ENCODE data around the gene SCRG1. TPM values are rescaled to one million over a fixed set of nuclear protein-coding genes. Genes with fewer than 3 reads are reported as not detected.

SCRG1 gene
- total RNA-seq: not detected in 2 replicates

DNA sequence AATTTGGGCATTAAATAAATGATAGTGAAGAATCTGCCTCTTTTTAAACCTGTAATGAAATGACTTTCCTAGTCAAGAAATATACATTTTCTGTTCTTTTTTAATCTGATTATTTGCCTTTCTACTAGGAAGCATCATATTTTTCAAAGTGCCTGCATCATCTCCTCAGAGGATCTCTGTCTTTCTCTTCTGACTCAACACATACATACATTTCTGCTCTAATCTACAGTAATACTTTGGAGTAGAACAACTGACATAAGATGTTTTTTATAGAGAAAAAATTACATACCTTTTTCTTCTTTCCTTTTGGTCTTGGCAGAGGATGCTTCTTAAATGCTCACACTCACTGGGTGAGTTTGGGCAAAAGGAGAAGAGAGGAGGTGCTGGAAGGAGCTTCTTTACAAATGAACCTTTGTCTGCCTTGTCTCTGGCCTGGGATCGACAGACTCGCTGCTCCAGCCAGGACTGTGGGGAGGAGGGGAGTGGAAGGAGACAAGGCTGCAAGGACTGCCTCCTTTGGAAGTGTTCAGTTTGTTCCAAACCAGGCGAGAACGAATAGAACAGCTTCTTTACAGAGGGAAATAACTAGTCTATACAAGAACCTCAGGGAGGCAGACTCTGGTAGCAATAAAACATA, at the start of gene SCRG1:
TSS of gene SCRG1 (minus strand) at position 338 of the 637 bp plus-strand sequence. CDS start 7,702 bp downstream, outside the sequence.
- no peak for ATAC-seq (ENCODE audit: low read depth)
- DNase-seq: no peak
- intact Hi-C loops (cut with micrococcal nuclease): no loop called here
- ChIA-PET CTCF (interaction anchor here (1.0 kb wide), 1 partner anchor 374 kb away, joined by 3 read pairs; no protein-coding TSS in a partner anchor), POLR2A (no interaction called here)
- TF ChIP-seq, protein P1, sequence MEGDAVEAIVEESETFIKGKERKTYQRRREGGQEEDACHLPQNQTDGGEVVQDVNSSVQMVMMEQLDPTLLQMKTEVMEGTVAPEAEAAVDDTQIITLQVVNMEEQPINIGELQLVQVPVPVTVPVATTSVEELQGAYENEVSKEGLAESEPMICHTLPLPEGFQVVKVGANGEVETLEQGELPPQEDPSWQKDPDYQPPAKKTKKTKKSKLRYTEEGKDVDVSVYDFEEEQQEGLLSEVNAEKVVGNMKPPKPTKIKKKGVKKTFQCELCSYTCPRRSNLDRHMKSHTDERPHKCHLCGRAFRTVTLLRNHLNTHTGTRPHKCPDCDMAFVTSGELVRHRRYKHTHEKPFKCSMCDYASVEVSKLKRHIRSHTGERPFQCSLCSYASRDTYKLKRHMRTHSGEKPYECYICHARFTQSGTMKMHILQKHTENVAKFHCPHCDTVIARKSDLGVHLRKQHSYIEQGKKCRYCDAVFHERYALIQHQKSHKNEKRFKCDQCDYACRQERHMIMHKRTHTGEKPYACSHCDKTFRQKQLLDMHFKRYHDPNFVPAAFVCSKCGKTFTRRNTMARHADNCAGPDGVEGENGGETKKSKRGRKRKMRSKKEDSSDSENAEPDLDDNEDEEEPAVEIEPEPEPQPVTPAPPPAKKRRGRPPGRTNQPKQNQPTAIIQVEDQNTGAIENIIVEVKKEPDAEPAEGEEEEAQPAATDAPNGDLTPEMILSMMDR (IDR thresholded peaks at IDR 0.05): no peak
- H3K36me3 Mint-ChIP-seq (ENCODE audit: low read depth): no peaks in the 10 kb centered on the region
- no peak within 1 kb of the TSS for H3K27ac Mint-ChIP-seq
- H3K9me3 Mint-ChIP-seq: no peaks in the 10 kb centered on the region
- no peaks in the 10 kb centered on the region for H3K4me1 Mint-ChIP-seq
- H3K27me3 Mint-ChIP-seq: no peaks in the 10 kb centered on the region
- H3K4me3 Mint-ChIP-seq: no peak within 1 kb of the TSS

DNA sequence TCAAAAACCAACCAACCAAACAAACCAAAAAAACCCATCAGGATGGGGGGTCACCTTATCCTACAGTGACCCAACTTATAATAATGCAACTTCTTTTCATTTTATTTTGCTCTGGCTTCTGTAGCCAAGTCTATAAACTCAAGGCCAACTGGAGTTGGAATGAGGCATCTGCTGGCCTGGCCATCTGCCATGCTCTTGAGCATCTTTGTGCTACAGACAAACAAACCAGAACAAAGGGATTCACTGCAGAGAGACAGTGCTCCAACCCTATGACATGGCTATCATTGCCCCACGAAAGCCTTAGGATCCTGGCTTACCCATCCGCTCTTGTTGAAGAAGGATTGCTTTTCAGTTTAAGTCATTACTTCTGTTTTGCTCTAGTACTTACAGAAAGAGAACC, 49.2 kb upstream of the SCRG1 start:
- TF ChIP-seq, protein P1 (IDR thresholded peaks at IDR 0.05): no peak

DNA sequence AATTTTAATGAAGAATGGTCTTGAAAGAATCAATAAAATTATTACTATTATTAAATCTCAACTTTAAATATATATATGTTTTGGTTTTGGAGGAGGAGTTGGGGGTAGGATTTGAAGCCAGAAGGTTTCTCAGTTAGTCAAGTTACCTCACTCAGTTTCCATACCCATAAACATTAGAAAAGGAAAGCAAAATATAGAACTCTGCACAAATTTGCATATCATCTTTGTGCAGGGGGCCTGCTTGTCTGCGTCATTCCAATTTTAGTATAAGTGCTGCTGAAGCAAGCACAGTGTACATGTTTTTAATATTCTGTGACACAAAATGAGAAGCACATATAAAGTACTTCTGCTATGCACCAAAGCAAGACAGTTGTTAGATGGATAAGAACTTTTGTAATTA, 47.5 kb upstream of the SCRG1 start:
- CTCF ChIA-PET: no interaction called here

More for the DNA sequence above, 49.2 kb upstream of the SCRG1 start:
- Mint-ChIP-seq H3K9me3 (no peaks in the 10 kb centered on the region), H3K36me3 (ENCODE audit: low read depth) (no peaks in the 10 kb centered on the region), H3K27ac (no peak overlapping the region), H3K4me3 (no peak overlapping the region), H3K27me3 (peaks cover 3% of the 10 kb centered on the region), H3K4me1 (peaks cover 1% of the 10 kb centered on the region)
- intact Hi-C loops (cut with micrococcal nuclease): no loop called here
- DNase-seq: no peak
- POLR2A ChIA-PET: no interaction called here
- ATAC-seq (ENCODE audit: low read depth): no peak
- CTCF ChIA-PET: no interaction called here

DNA sequence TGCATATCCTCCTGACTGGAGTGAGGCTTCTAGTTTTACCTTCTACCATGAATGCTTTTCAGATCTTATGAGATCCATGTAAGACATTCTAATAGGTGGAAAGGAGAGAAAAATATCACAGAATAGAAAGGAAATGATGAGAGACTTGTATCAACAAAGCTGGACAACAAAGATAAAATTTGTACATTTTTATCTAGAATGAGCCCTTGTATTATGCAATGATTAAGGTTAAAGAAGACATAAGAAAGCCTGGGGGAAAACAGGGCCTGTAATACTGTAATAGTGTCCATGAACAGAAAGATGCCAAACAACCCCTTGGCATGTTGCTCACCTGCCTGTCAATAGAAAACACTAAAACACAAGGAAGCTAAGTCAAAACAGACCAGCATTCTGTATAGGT, 44.2 kb upstream of the SCRG1 start:
- intact Hi-C loops (cut with micrococcal nuclease): no loop called here
- H3K27me3 Mint-ChIP-seq: no peaks in the 10 kb centered on the region
- H3K9me3 Mint-ChIP-seq: no peaks in the 10 kb centered on the region
- peaks cover 1% of the 10 kb centered on the region for H3K4me1 Mint-ChIP-seq
- POLR2A ChIA-PET: no interaction called here
- DNase-seq (no peak), ATAC-seq (ENCODE audit: low read depth) (no peak)
- TF ChIP-seq, protein P1 (IDR thresholded peaks at IDR 0.05): no peak
- H3K27ac Mint-ChIP-seq: no peak overlapping the region
- CTCF ChIA-PET: no interaction called here
- no peak overlapping the region for H3K4me3 Mint-ChIP-seq
- no peaks in the 10 kb centered on the region for H3K36me3 Mint-ChIP-seq (ENCODE audit: low read depth)

More for the DNA sequence above, 47.5 kb upstream of the SCRG1 start:
- H3K36me3 Mint-ChIP-seq (ENCODE audit: low read depth): no peaks in the 10 kb centered on the region
- H3K27me3 Mint-ChIP-seq: peaks cover 2% of the 10 kb centered on the region
- DNase-seq: no peak
- intact Hi-C loops (cut with micrococcal nuclease): no loop called here
- no peak overlapping the region for H3K4me3 Mint-ChIP-seq
- TF ChIP-seq, protein P1 (IDR thresholded peaks at IDR 0.05): no peak
- peaks cover 1% of the 10 kb centered on the region for H3K4me1 Mint-ChIP-seq
- no peak overlapping the region for H3K27ac Mint-ChIP-seq
- POLR2A ChIA-PET: no interaction called here
- no peaks in the 10 kb centered on the region for H3K9me3 Mint-ChIP-seq
- no peak for ATAC-seq (ENCODE audit: low read depth)

DNA sequence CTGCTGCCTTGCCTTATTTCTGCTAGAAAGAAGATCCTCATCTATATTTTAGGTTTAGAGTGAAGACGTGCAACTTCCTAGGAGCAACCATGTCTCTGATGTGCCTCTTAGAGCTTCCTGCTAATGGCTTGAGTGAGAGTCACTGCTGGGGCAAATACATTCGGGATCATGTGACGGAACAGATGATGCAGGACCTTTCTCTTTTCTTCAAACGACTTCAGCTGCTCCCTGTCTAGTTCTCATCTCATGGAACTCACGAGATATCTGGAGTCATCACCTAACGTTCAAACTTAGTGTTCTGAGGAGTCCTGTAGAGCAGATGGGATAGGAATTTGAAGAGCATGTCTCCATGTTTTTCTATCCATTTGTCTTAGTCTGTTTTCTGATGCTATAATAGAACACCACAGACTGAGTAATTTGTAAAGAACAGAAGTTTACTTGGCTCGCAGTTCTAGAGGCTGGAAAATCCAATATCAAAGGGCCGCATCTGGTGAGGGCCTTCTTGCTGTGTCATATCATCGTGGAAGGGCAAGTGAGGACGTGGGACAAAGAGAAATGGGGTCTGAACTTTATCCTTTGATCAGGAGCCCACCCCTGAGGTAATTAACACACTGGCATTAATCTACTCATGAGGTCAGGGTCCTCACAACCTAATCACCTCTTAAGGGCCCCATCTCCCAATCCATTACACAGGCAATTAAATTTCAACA, 43.5 kb upstream of the SCRG1 start:
- no peak for ATAC-seq (ENCODE audit: low read depth)
- H3K4me3 Mint-ChIP-seq: no peak overlapping the region
- H3K27ac Mint-ChIP-seq: no peak overlapping the region
- no peaks in the 10 kb centered on the region for H3K27me3 Mint-ChIP-seq
- intact Hi-C loops (cut with micrococcal nuclease): no loop called here
- no peak for DNase-seq
- TF ChIP-seq, protein P1 (IDR thresholded peaks at IDR 0.05): no peak
- CTCF ChIA-PET: interaction anchor here (1.2 kb wide), 1 partner anchor 24 kb away, joined by 3 read pairs; no protein-coding TSS in a partner anchor
- H3K9me3 Mint-ChIP-seq: no peaks in the 10 kb centered on the region
- no peaks in the 10 kb centered on the region for H3K36me3 Mint-ChIP-seq (ENCODE audit: low read depth)
- POLR2A ChIA-PET: no interaction called here
- peaks cover 1% of the 10 kb centered on the region for H3K4me1 Mint-ChIP-seq

Data from activated B cell treated with CpG ODN at 0.5 μM for 24 hours (primary cell).